Measurements from ENCODE around the gene MOB3B.

- TF ChIP-seq CTCF (IDR thresholded peaks at IDR 0.05) (peak; percentile 69 to 92 (median 82)), POLR2A (IDR thresholded peaks at IDR 0.05) (no peak)
Observed at GRCh38 chr9:27333241-27334052, 196.2 kb downstream of the MOB3B start.
